ENCODE results near the gene NDUFA6.
A peak's percentile ranks its signal among the peaks of the same experiment; 100 is the strongest.
"Not testable (repeated sequence)": the region's sequence is repeated elsewhere in the genome, so short reads cannot be mapped to it uniquely, and the experiment has no call there.

The NDUFA6 gene

GRCh38 chr22:42090596-42091454, at the start of gene NDUFA6:
Gene NDUFA6, minus strand, starts transcription at chr22:42090772. Its CDS starts 28 bp downstream, at chr22:42090744.
- DNase-seq (ENCODE audit: low read depth in 3 of 3) = peak; percentile 96 to 98 (median 98)

DNA sequence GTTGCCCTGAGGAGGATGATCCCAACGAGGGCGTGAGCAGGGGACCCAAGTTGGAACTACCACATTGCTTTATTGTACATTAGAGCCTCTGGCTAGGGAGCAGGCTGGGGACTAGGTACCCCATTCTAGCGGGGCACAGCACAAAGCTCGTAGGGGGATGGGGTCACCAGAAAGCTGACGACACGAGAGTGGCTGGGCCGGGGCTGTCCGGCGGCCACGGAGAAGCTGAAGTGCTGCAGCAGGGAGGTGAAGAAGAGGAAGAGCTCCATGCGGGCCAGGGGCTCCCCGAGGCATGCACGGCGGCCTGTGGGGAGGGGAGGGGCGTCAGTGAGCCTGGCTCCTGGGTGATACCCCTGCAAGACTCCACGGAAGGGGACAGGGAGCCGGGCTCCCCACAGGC, 49.6 kb upstream of the NDUFA6 start:
- not testable (repeated sequence) for DNase-seq (ENCODE audit: low read depth in 3 of 3)

DNA sequence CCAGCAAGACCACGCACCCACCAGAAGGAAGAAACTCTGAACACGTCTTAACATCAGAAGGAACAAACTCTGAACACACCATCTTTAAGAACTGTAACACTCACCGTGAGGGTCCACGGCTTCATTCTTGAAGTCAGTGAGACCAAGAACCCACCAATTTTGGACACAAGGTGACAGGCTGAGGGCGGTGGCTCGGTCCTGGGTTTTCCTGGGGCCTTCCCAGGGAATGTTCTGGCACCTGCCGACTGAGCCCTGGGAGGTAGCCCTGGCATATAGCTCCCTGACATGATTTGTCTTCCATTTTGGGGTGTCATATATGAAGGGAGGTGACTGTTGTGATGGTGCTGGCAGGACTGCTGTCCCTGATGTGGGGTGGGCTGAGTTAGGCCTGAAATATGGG, 48.9 kb upstream of the NDUFA6 start:
- not testable (repeated sequence) for DNase-seq (ENCODE audit: low read depth in 3 of 3)

DNA sequence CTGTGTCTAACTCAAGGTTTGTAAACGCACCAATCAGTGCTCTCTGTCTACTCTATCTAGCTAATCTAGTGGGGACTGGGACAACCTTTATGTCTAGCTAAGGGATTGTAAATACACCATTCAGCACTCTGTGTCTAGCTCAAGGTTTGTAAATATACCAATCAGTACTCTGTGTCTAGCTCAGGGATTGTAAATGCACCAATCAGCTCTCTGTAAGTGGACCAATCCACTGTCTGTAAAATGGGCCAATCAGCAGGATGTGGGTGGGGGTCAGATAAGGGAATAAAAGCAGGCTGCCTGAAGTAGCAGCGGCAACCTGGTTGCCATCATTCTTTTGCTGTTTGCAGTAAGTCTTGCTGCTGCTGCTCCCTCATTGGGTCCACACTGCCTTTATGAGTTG, 48.4 kb upstream of the NDUFA6 start:
- DNase-seq (ENCODE audit: low read depth in 3 of 3) = no peak

GRCh38 chr22:42138122-42138770, 47.7 kb upstream of the NDUFA6 start:
- no peak for DNase-seq (ENCODE audit: low read depth in 3 of 3)

DNA sequence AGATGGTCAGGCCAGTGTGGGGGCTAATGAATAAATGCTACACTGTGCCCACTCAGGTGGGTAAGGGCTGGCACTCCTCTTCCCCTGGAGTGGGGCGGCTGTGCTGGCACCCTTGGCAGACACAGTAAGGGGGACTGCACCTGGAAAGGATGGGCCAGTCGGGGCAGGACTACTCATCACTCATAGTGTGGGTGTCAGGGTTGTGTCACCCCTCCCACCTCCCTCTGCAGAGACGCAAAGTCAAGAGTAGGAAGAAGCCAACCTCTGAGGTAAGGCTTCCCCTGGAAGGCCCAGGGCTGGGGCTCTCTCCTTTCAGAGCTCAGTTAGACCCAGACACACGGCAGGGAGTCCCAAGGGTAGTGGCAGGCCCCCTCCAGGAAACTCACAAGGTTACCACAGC, 45.1 kb upstream of the NDUFA6 start:
- not testable (repeated sequence) for DNase-seq (ENCODE audit: low read depth in 3 of 3)

DNA sequence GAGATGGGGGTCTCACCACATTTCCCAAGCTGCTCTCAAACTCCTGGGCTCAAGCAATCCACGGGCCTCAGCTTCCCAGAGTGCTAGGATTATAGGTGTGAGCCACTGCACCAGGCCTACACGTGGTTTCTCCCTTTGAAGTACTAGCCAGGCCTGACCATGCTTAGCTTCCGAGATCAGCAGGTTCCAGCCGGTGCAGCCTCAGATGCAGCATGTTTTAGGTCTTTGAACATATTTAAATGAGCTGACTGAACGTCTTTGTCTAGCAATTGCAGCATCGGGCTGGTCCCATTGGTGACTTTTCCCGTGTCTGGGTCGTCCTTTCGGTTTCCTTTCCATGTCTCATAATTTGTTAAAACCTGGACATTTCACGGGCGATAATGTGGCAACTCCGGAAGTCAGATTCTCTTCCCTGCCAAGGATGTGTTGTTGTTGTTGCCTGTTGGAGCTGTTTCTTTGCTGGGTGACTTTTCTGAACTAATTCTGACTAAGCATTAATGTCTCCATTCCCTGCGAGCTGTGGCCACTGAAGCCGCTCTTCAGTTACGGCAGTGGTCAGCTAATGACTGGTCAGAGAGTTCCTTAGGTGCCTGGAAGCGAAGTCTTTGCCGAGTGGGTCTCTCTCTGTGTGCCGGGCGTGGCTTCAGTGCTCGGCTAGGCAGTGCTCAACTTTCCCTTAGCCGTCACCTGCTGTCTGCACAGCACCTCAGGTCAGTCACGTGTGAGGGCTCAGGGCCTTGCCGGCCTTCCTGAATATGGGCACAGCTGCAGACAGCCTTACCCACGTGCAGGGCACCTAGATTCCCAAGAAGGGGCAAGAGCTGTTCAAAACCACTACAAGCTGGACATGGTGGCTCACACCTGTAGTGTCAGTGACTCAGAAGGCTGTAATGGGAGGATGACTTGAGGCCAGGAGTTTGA, 43.8 kb upstream of the NDUFA6 start:
- DNase-seq (ENCODE audit: low read depth in 3 of 3) = no peak

GRCh38 chr22:42132457-42132856, 41.9 kb upstream of the NDUFA6 start:
- no peak for DNase-seq (ENCODE audit: low read depth in 3 of 3)

DNA sequence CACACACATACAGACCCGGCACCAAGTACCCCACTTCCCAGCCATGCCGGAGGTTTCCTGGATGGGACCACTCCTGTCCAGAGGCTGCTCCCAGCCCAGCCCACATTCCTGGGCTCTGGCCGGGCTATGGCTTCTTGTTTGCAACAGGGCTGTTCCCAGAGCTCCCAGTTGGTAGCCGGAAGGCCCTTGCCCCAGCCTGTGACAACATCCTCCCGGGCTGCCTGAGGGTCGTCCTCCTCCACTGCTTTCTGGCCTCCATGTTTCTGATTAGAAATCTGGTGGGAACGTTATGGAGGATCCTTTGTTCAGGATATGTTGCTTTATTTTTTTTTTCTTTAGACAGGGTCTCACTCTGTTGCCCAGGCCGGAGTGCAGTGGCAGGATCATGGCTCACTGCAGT, 41.0 kb upstream of the NDUFA6 start:
- DNase-seq (ENCODE audit: low read depth in 3 of 3) = no peak

GRCh38 chr22:42130639-42131431, 40.3 kb upstream of the NDUFA6 start, which contains the start of gene CYP2D6:
Gene CYP2D6, minus strand, starts transcription at chr22:42130810. Its CDS starts 19 bp downstream, at chr22:42130791.
- not testable (repeated sequence) for DNase-seq (ENCODE audit: low read depth in 3 of 3)

DNA sequence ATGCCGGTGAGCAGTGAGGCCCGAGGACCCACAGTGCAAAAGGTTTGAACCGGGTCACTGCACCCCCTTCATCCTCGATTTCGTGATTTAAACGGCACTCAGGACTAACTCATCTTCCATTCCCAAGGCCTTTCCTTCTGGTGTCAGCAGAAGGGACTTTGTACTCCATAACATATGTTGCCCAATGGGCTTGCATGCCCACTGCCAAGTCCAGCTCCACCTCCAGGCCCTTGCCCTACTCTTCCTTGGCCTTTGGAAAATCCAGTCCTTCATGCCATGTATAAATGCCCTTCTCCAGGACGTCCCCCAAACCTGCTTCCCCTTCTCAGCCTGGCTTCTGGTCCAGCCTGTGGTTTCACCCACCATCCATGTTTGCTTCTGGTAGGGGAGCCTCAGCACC, 39.6 kb upstream of the NDUFA6 start:
- DNase-seq (ENCODE audit: low read depth in 3 of 3) = not testable (repeated sequence)

- DNase-seq (ENCODE audit: low read depth in 3 of 3) = peak in 1 of 3 experiments; percentile 26
Observed at GRCh38 chr22:42128776-42129694, 38.5 kb upstream of the NDUFA6 start.

- not testable (repeated sequence) for DNase-seq (ENCODE audit: low read depth in 3 of 3)
Observed at GRCh38 chr22:42128007-42128406, 37.4 kb upstream of the NDUFA6 start.

DNA sequence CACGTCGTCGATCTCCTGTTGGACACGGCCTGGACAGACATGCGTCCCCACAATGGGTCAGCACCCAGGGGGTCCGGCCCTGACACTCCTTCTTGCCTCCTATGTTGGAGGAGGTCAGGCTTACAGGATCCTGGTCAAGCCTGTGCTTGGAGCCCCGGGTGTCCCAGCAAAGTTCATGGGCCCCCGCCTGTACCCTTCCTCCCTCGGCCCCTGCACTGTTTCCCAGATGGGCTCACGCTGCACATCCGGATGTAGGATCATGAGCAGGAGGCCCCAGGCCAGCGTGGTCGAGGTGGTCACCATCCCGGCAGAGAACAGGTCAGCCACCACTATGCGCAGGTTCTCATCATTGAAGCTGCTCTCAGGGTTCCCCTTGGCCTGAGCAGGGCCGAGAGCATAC, 37.0 kb upstream of the NDUFA6 start:
- DNase-seq (ENCODE audit: low read depth in 3 of 3) = no peak

GRCh38 chr22:42123529-42123928, 33.0 kb upstream of the NDUFA6 start:
- not testable (repeated sequence) for DNase-seq (ENCODE audit: low read depth in 3 of 3)

GRCh38 chr22:42120231-42121021, 29.9 kb upstream of the NDUFA6 start:
- DNase-seq (ENCODE audit: low read depth in 3 of 3) = peak in 2 of 3 experiments; percentile 22 to 25

DNA sequence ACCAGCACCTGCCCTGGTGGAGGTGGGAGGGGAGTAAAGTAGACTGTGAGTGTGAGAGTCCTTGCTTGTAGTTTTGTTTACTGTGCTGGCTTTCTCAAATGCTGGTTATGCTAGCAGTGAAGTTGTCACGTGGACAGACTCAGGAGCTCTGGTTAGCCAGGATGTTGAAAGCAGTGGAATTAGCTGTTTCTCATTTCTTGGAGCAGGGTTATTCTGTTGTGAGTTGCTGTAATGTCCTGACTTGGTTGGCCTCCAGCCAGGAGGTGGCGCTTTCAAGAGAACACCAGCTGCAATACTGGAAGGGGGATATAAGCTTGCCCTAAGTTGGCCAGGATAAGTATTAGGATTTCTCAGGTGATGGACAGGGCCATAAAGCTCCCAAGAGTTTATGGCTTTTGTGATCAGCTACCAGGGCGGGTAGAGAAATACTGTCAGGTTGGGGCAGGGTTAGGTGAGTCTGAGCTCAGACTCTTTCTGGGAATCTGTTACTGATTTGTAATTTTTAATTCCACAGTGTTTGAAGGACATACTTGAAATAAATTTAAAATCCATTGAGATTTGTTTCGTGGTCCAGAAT, 26.4 kb upstream of the NDUFA6 start:
- no peak for DNase-seq (ENCODE audit: low read depth in 3 of 3)

GRCh38 chr22:42115420-42115830, 24.9 kb upstream of the NDUFA6 start:
- DNase-seq (ENCODE audit: low read depth in 3 of 3) = not testable (repeated sequence)

GRCh38 chr22:42114721-42115120, 24.1 kb upstream of the NDUFA6 start:
- DNase-seq (ENCODE audit: low read depth in 3 of 3) = no peak
